GM12878 (cell line): Measurements from ENCODE around the gene CCS. TPM values are rescaled to one million over a fixed set of nuclear protein-coding genes. Genes with fewer than 3 reads are reported as not detected.

Experiments
- ATAC-seq: fragments of 200-7000 bp; cut with Tn5 transposase; 3 replicates; pipeline ENCODE4 v1.9.1; 2020; ENCODE audit warnings: mild to moderate bottlenecking, moderate library complexity
- BruUV-seq: library from RNA; stranded (reverse); fragments of 400-500 nt; replicated peaks from 2 replicates; lab custom pipeline; 2021; lab: Mats Ljungman, UMichigan
- CTCF ChIA-PET: fragments of 300-600 bp; sonication (Branson Sonifier 250); formaldehyde crosslinking; extraction: SDS; loops from one replicate; lab custom pipeline; 2021; ENCODE audit warnings: inconsistent platforms; lab: Yijun Ruan, JAX
- POLR2A ChIA-PET: fragments of 350-600 bp; formaldehyde crosslinking; extraction: SDS; loops from one replicate; lab custom pipeline; 2021; ENCODE audit warnings: inconsistent platforms; lab: Charles Lee
- RAD21 ChIA-PET: fragments of 300-600 bp; sonication (Branson Sonifier 250); formaldehyde crosslinking; loops from one replicate; lab custom pipeline; 2023; ENCODE audit warnings: antibody characterized with exemption; ENCODE audit not compliant: unreplicated experiment; lab: Charles Lee
- SMC1A ChIA-PET: fragments of 300-600 bp; sonication (Branson Sonifier 250); formaldehyde crosslinking; loops from one replicate; lab custom pipeline; 2023; ENCODE audit not compliant: unreplicated experiment, uncharacterized antibody; lab: Charles Lee
- DNase-seq: peaks from one replicate; pipeline ENCODE4 v3.0.0-alpha.2; 2011; ENCODE audit warnings: low read depth, low spot score
- FAIRE-seq: peaks from 3 replicates; lab custom pipeline; 2011; peaks lifted over from hg19 to GRCh38; lab: Jason Lieb, UNC
- H2AFZ ChIP-seq: 2 replicates; pipeline ENCODE4 v1.6.0; 2011; ENCODE audit warnings: low read depth, low read length, control low read depth; ENCODE audit not compliant: control insufficient read depth
- H3K27ac ChIP-seq: 2 replicates; pipeline ENCODE4 v1.5.1; 2011; ENCODE audit warnings: control low read depth; ENCODE audit not compliant: control insufficient read depth, insufficient read depth
- H3K27me3 ChIP-seq, 2 experiments: replicated peaks in 1 of 2; 2 replicates each; pipeline versions ENCODE4 v1.6.0 to v1.6.1; 2011; ENCODE audit warnings: low read length in 1 of 2; ENCODE audit not compliant: control insufficient read depth in 2 of 2, insufficient read depth in 2 of 2
- H3K36me3 ChIP-seq, 2 experiments: 2 replicates each; pipeline ENCODE4 v1.5.1; 2011; ENCODE audit warnings: low read length in 1 of 2; ENCODE audit not compliant: control insufficient read depth in 2 of 2, insufficient read depth in 2 of 2
- H3K4me1 ChIP-seq: 2 replicates; pipeline ENCODE4 v1.6.1; 2011; ENCODE audit warnings: mild to moderate bottlenecking, low read length, moderate library complexity, mixed read lengths; ENCODE audit not compliant: control insufficient read depth, insufficient read depth
- H3K4me2 ChIP-seq: 2 replicates; pipeline ENCODE4 v1.6.0; 2011; ENCODE audit warnings: control low read depth; ENCODE audit not compliant: control insufficient read depth, insufficient read depth
- H3K4me3 ChIP-seq: fragments of 200-600 bp; sonication (generic); 2 replicates; pipeline ENCODE4 v1.5.1; 2016
- H3K79me2 ChIP-seq: 2 replicates; pipeline ENCODE4 v1.6.0; 2011; ENCODE audit warnings: low read length; ENCODE audit not compliant: control insufficient read depth, insufficient read depth
- H3K9ac ChIP-seq: 2 replicates; pipeline ENCODE4 v1.8.0; 2011; ENCODE audit warnings: low read length, control low read depth, mixed read lengths; ENCODE audit not compliant: control insufficient read depth, insufficient read depth
- H3K9me3 ChIP-seq: replicated peaks from 3 replicates; pipeline ENCODE4 v1.5.1; 2011; ENCODE audit warnings: mild to moderate bottlenecking, low read length; ENCODE audit not compliant: control insufficient read depth, insufficient read depth
- H4K20me1 ChIP-seq: 2 replicates; pipeline ENCODE4 v1.6.0; 2011; ENCODE audit not compliant: control insufficient read depth, insufficient read depth
- FOXM1 ChIP-seq: IDR thresholded peaks from 2 replicates; pipeline ENCODE4 v1.6.1; 2012; ENCODE audit warnings: low read depth, mild to moderate bottlenecking, inconsistent platforms, low read length, moderate library complexity
- POLR2AphosphoS5 ChIP-seq: IDR thresholded peaks from 2 replicates; pipeline ENCODE4 v1.6.1; 2011; ENCODE audit warnings: mild to moderate bottlenecking, low read length, inconsistent platforms
- WGBS: methylation state at CpG from one replicate; pipeline ENCODE4 v1.1.6; 2016; ENCODE audit warnings: low lambda C conversion rate; ENCODE audit not compliant: insufficient replicate concordance, insufficient coverage; ENCODE audit errors: missing lambda C conversion rate; 5-methylcytosine and 5-hydroxymethylcytosine counted together
- in situ Hi-C: fragments of 300-500 bp; cut with MboI; formaldehyde crosslinking; loops from 9 replicates; pipeline ENCODE4 v1.14.3; 2018; ENCODE audit warnings: mixed read lengths
- intact Hi-C: fragments of 100-400 bp; cut with micrococcal nuclease; formaldehyde crosslinking; loops from one replicate; pipeline ENCODE4 v1.14.2; 2022; ENCODE audit not compliant: unreplicated experiment
- polyA plus RNA-seq, 11 experiments: library from polyadenylated mRNA; depleted of rRNA in 4 of 11; unstranded in 6 of 11; stranded (reverse) in 5 of 11; fragments of >200 nt; fragmentation: Nextera tagmentation in 4 of 11; fragmentation: Illumina TruSeq in 1 of 11; extraction: Ambion mirVana in 4 of 11; extraction: Trizol in 1 of 11; gene quantifications; 1 replicate in 1 of 11; 2 replicates in 10 of 11; pipeline versions ENCODE4 v1.2.1 to v1.2.3, GENCODE V29; 2011 to 2016; ENCODE audit warnings: inconsistent platforms in 2 of 11, missing spikeins in 2 of 11, low read depth in 1 of 11
- small RNA-seq: library from RNA; depleted of rRNA; stranded (forward); fragments of <200 nt; gene quantifications from one replicate; pipeline ENCODE3, GENCODE V24; 2014
- total RNA-seq, 4 experiments: library from RNA; depleted of rRNA in 3 of 4; stranded (reverse); fragments of >200 nt in 3 of 4; fragmentation: Illumina TruSeq in 1 of 4; extraction: Trizol in 1 of 4; gene quantifications; 2 replicates each; pipeline versions ENCODE4 v1.2.1 to v1.2.3, GENCODE V29; 2013 to 2021

CCS gene
- total and polyA plus RNA-seq, 10 of the 15 experiments (the other 5 are each of a cell fraction or from before 2014, with no cell fraction given) = 1.5 to 44.2 (median 30.6) TPM

GRCh38 chr11:66653123-66653522 lies 60.1 kb downstream of the CCS start:
- Histone ChIP-seq H3K9me3 (no peaks in the 10 kb centered on the region), H3K4me1 (no peaks in the 10 kb centered on the region), H3K79me2 (peaks cover 18% of the 10 kb centered on the region), H3K27me3 (no peaks in the 10 kb centered on the region), H3K4me3 (no peak overlapping the region), H2AFZ (no peak overlapping the region), H3K9ac (no peak overlapping the region), H4K20me1 (peaks cover 7% of the 10 kb centered on the region; the same call in 1 of the 2 replicates), H3K36me3 (peaks cover 4 to 20% of the 10 kb centered on the region in 2 experiments), H3K27ac (no peak overlapping the region), H3K4me2 (no peak overlapping the region)
- no peak for FAIRE-seq
- intact Hi-C loops = no loop called here
- WGBS = 85% methylated on average over 6 of the region's 6 CpGs
- no TSS peak for BruUV-seq
- ChIA-PET POLR2A (interaction anchor here (0.7 to 1.4 kb wide), 5 partner anchors 8 to 259 kb away, joined by 3 to 5 read pairs (median 3); partner anchors contain the start of gene RBM14), CTCF (interaction anchor here (1.9 kb wide), 1 partner anchor 24 kb away, joined by 5 read pairs; the partner anchor contains the start of gene RBM4B), RAD21 (no interaction called here), SMC1A (interaction anchor here (0.9 kb wide), 1 partner anchor 9 kb away, joined by 3 read pairs; no protein-coding TSS in a partner anchor)
- ATAC-seq = no peak
- in situ Hi-C loops = no loop called here
- DNase-seq = no peak
- TF ChIP-seq POLR2AphosphoS5 (0 out of 2 replicates have a peak, but pooled peaks have one; percentile 42), FOXM1 (no peak)

Small RNA genes within 50 kb of the gene (small RNA-seq; reads per million reads assigned to genes)
- gene RNU4-39P = not detected

Other genes starting within 250 kb of the CCS start
Only the 7 nearest of the 16 such genes appear.
- 9.0 and 10.7 TPM in 2 replicates for gene BBS1, start 82.5 kb upstream of the CCS start, total RNA-seq (2014; rRNA removed)
- 6.5 TPM in 2 replicates for gene BBS1, start 82.5 kb upstream of the CCS start, total RNA-seq (2014; rRNA removed; fragmentation: Illumina TruSeq; extraction: Trizol)
- 9.9 and 13.1 TPM in 2 replicates for gene BBS1, start 82.5 kb upstream of the CCS start, total RNA-seq (2021)
- gene BBS1, start 82.5 kb upstream of the CCS start, polyA plus RNA-seq (2011; rRNA removed) = 9.1 and 12.1 TPM in 2 replicates
- 7.0 and 9.0 TPM in 2 replicates for gene BBS1, start 82.5 kb upstream of the CCS start, polyA plus RNA-seq (2014; fragmentation: Illumina TruSeq; extraction: Trizol)
- 1 to 10 TPM; 2.5 to 3.1 TPM for gene BBS1, start 82.5 kb upstream of the CCS start, polyA plus RNA-seq (2014; fragmentation: Nextera tagmentation; extraction: Ambion mirVana)
- gene BBS1, start 82.5 kb upstream of the CCS start, polyA plus RNA-seq (2014; rRNA removed) = 12.9 and 14.7 TPM in 2 replicates
- gene BBS1, start 82.5 kb upstream of the CCS start, polyA plus RNA-seq (2016; fragmentation: Nextera tagmentation; extraction: Ambion mirVana) = 1 to 10 TPM; 6.7 to 8.3 TPM
- 10.7 and 13.2 TPM in 2 replicates for gene ZDHHC24, start 47.1 kb upstream of the CCS start, total RNA-seq (2014; rRNA removed)
- 2.6 and 2.9 TPM in 2 replicates for gene ZDHHC24, start 47.1 kb upstream of the CCS start, total RNA-seq (2014; rRNA removed; fragmentation: Illumina TruSeq; extraction: Trizol)
- 13.5 and 17.5 TPM in 2 replicates for gene ZDHHC24, start 47.1 kb upstream of the CCS start, total RNA-seq (2021)
- 3.4 and 4.8 TPM in 2 replicates for gene ZDHHC24, start 47.1 kb upstream of the CCS start, polyA plus RNA-seq (2011; rRNA removed)
- gene ZDHHC24, start 47.1 kb upstream of the CCS start, polyA plus RNA-seq (2014; fragmentation: Illumina TruSeq; extraction: Trizol) = 2.0 and 2.3 TPM in 2 replicates
- under 1 TPM; 0.86 to 0.89 TPM for gene ZDHHC24, start 47.1 kb upstream of the CCS start, polyA plus RNA-seq (2014; fragmentation: Nextera tagmentation; extraction: Ambion mirVana)
- gene ZDHHC24, start 47.1 kb upstream of the CCS start, polyA plus RNA-seq (2014; rRNA removed) = 8.8 and 12.8 TPM in 2 replicates
- 10 to 100 TPM; 12.6 to 14.2 TPM for gene ZDHHC24, start 47.1 kb upstream of the CCS start, polyA plus RNA-seq (2016; fragmentation: Nextera tagmentation; extraction: Ambion mirVana)
- 0.16 and 0.17 TPM in 2 replicates for gene ACTN3, start 46.3 kb upstream of the CCS start, total RNA-seq (2014; rRNA removed)
- 0.05 and 0.09 TPM in 2 replicates for gene ACTN3, start 46.3 kb upstream of the CCS start, total RNA-seq (2014; rRNA removed; fragmentation: Illumina TruSeq; extraction: Trizol)
- 0.36 and 0.40 TPM in 2 replicates for gene ACTN3, start 46.3 kb upstream of the CCS start, total RNA-seq (2021)
- gene ACTN3, start 46.3 kb upstream of the CCS start, polyA plus RNA-seq (2011; rRNA removed) = 0.04 and 0.10 TPM in 2 replicates
- 0.31 TPM in 1 of 2 replicates, not detected in the other for gene ACTN3, start 46.3 kb upstream of the CCS start, polyA plus RNA-seq (2014; fragmentation: Illumina TruSeq; extraction: Trizol)
- not detected for gene ACTN3, start 46.3 kb upstream of the CCS start, polyA plus RNA-seq (2014; fragmentation: Nextera tagmentation; extraction: Ambion mirVana)
- 0.52 and 0.67 TPM in 2 replicates for gene ACTN3, start 46.3 kb upstream of the CCS start, polyA plus RNA-seq (2014; rRNA removed)
- gene ACTN3, start 46.3 kb upstream of the CCS start, polyA plus RNA-seq (2016; fragmentation: Nextera tagmentation; extraction: Ambion mirVana) = under 1 TPM in 1 of 2 experiments, not detected in 1; 0.06 TPM
- gene CTSF, start 24.6 kb upstream of the CCS start, total RNA-seq (2014; rRNA removed) = 0.11 TPM in 1 of 2 replicates, not detected in the other
- gene CTSF, start 24.6 kb upstream of the CCS start, total RNA-seq (2014; rRNA removed; fragmentation: Illumina TruSeq; extraction: Trizol) = 0.09 and 0.22 TPM in 2 replicates
- gene CTSF, start 24.6 kb upstream of the CCS start, total RNA-seq (2021) = 0.29 and 0.33 TPM in 2 replicates
- gene CTSF, start 24.6 kb upstream of the CCS start, polyA plus RNA-seq (2011; rRNA removed) = 0.24 and 0.30 TPM in 2 replicates
- not detected in 2 replicates for gene CTSF, start 24.6 kb upstream of the CCS start, polyA plus RNA-seq (2014; fragmentation: Illumina TruSeq; extraction: Trizol)
- not detected for gene CTSF, start 24.6 kb upstream of the CCS start, polyA plus RNA-seq (2014; fragmentation: Nextera tagmentation; extraction: Ambion mirVana)
- gene CTSF, start 24.6 kb upstream of the CCS start, polyA plus RNA-seq (2014; rRNA removed) = 0.05 and 0.41 TPM in 2 replicates
- under 1 TPM in 1 of 2 experiments, not detected in 1; 0.15 TPM for gene CTSF, start 24.6 kb upstream of the CCS start, polyA plus RNA-seq (2016; fragmentation: Nextera tagmentation; extraction: Ambion mirVana)
- 0.17 TPM in 1 of 2 replicates, not detected in the other for gene CCDC87, start 122 bp upstream of the CCS start, total RNA-seq (2014; rRNA removed)
- gene CCDC87, start 122 bp upstream of the CCS start, total RNA-seq (2014; rRNA removed; fragmentation: Illumina TruSeq; extraction: Trizol) = 0.09 TPM in 1 of 2 replicates, not detected in the other
- 0.08 and 0.13 TPM in 2 replicates for gene CCDC87, start 122 bp upstream of the CCS start, total RNA-seq (2021)
- 0.04 TPM in 1 of 2 replicates, not detected in the other for gene CCDC87, start 122 bp upstream of the CCS start, polyA plus RNA-seq (2011; rRNA removed)
- gene CCDC87, start 122 bp upstream of the CCS start, polyA plus RNA-seq (2014; fragmentation: Illumina TruSeq; extraction: Trizol) = 0.07 TPM in 1 of 2 replicates, not detected in the other
- under 1 TPM in 1 of 2 experiments, not detected in 1; 0.02 TPM for gene CCDC87, start 122 bp upstream of the CCS start, polyA plus RNA-seq (2014; fragmentation: Nextera tagmentation; extraction: Ambion mirVana)
- not detected in 2 replicates for gene CCDC87, start 122 bp upstream of the CCS start, polyA plus RNA-seq (2014; rRNA removed)
- gene CCDC87, start 122 bp upstream of the CCS start, polyA plus RNA-seq (2016; fragmentation: Nextera tagmentation; extraction: Ambion mirVana) = under 1 TPM in 1 of 2 experiments, not detected in 1; 0.11 TPM
- gene RBM14, start 23.4 kb downstream of the CCS start, total RNA-seq (2014; rRNA removed) = 51.2 and 63.3 TPM in 2 replicates
- 30.6 and 34.4 TPM in 2 replicates for gene RBM14, start 23.4 kb downstream of the CCS start, total RNA-seq (2014; rRNA removed; fragmentation: Illumina TruSeq; extraction: Trizol)
- 114 and 133 TPM in 2 replicates for gene RBM14, start 23.4 kb downstream of the CCS start, total RNA-seq (2021)
- 18.1 and 29.0 TPM in 2 replicates for gene RBM14, start 23.4 kb downstream of the CCS start, polyA plus RNA-seq (2011; rRNA removed)
- 33.3 and 34.4 TPM in 2 replicates for gene RBM14, start 23.4 kb downstream of the CCS start, polyA plus RNA-seq (2014; fragmentation: Illumina TruSeq; extraction: Trizol)
- 10 to 100 TPM in 1 of 2 experiments, 1 to 10 TPM in 1; 5.4 to 16.1 TPM for gene RBM14, start 23.4 kb downstream of the CCS start, polyA plus RNA-seq (2014; fragmentation: Nextera tagmentation; extraction: Ambion mirVana)
- 54.6 and 59.2 TPM in 2 replicates for gene RBM14, start 23.4 kb downstream of the CCS start, polyA plus RNA-seq (2014; rRNA removed)
- gene RBM14, start 23.4 kb downstream of the CCS start, polyA plus RNA-seq (2016; fragmentation: Nextera tagmentation; extraction: Ambion mirVana) = 100 to 1,000 TPM; 138 to 140 TPM
- 98.9 and 105 TPM in 2 replicates for gene RBM4, start 45.5 kb downstream of the CCS start, total RNA-seq (2014; rRNA removed)
- 107 and 108 TPM in 2 replicates for gene RBM4, start 45.5 kb downstream of the CCS start, total RNA-seq (2014; rRNA removed; fragmentation: Illumina TruSeq; extraction: Trizol)
- 112 and 130 TPM in 2 replicates for gene RBM4, start 45.5 kb downstream of the CCS start, total RNA-seq (2021)
- 170 and 175 TPM in 2 replicates for gene RBM4, start 45.5 kb downstream of the CCS start, polyA plus RNA-seq (2011; rRNA removed)
- gene RBM4, start 45.5 kb downstream of the CCS start, polyA plus RNA-seq (2014; fragmentation: Illumina TruSeq; extraction: Trizol) = 115 and 121 TPM in 2 replicates
- gene RBM4, start 45.5 kb downstream of the CCS start, polyA plus RNA-seq (2014; fragmentation: Nextera tagmentation; extraction: Ambion mirVana) = 100 to 1,000 TPM; 163 to 224 TPM
- gene RBM4, start 45.5 kb downstream of the CCS start, polyA plus RNA-seq (2014; rRNA removed) = 128 and 135 TPM in 2 replicates
- 100 to 1,000 TPM; 141 to 144 TPM for gene RBM4, start 45.5 kb downstream of the CCS start, polyA plus RNA-seq (2016; fragmentation: Nextera tagmentation; extraction: Ambion mirVana)